Tibial nerve (tissue), 4 donors: ENCODE data around the gene TSPAN13. TPM values are rescaled to one million over a fixed set of nuclear protein-coding genes. Genes with fewer than 3 reads are reported as not detected.

Source experiments
- DNase-seq, 2 donors: peaks; one replicate each; pipeline ENCODE4 v3.0.0-alpha.2; 2019; ENCODE audit warnings: low spot score in 2 of 2
- H3K27ac ChIP-seq, 4 donors: fragments of 200-600 bp; sonication (generic) in 3 of 4; one replicate each; pipeline ENCODE4 v1.5.1; 2017 to 2019; ENCODE audit warnings: mild to moderate bottlenecking in 1 of 4
- H3K27me3 ChIP-seq, 2 donors: fragments of 200-600 bp; sonication (generic) in 1 of 2; one replicate each; pipeline versions ENCODE4 v1.5.1 to v1.6.0; 2017 to 2019
- H3K36me3 ChIP-seq, 3 donors: fragments of 200-600 bp; sonication (generic); one replicate each; pipeline ENCODE4 v1.5.1; 2018 to 2019
- H3K4me1 ChIP-seq, 4 donors: fragments of 200-600 bp; sonication (generic) in 3 of 4; one replicate each; pipeline ENCODE4 v1.5.1; 2017 to 2019
- H3K4me3 ChIP-seq, 4 donors: fragments of 200-600 bp; sonication (generic) in 3 of 4; one replicate each; pipeline ENCODE4 v1.5.1; 2017 to 2019; ENCODE audit warnings: mild to moderate bottlenecking in 1 of 4, moderate library complexity in 1 of 4
- H3K9me3 ChIP-seq, 4 donors: fragments of 200-600 bp; sonication (generic) in 3 of 4; one replicate each; pipeline ENCODE4 v1.5.1; 2017 to 2019
- EP300 ChIP-seq, 2 donors: sonication (generic); formaldehyde crosslinking; IDR thresholded peaks; one replicate each; pipeline ENCODE4 v1.6.1; 2017; ENCODE audit warnings: antibody characterized with exemption in 2 of 2, mild to moderate bottlenecking in 1 of 2
- POLR2A ChIP-seq, 2 donors: fragments of 450-650 bp; IDR thresholded peaks; one replicate each; pipeline ENCODE4 v1.6.1; 2017; ENCODE audit warnings: antibody characterized with exemption in 2 of 2, mild to moderate bottlenecking in 2 of 2, moderate library complexity in 2 of 2
- WGBS, 2 donors: methylation state at CpG; one replicate each; pipeline ENCODE4 v1.1.5; 2018; 5-methylcytosine and 5-hydroxymethylcytosine counted together
- total RNA-seq, 4 donors: library from RNA; depleted of rRNA; stranded (reverse); fragments of >200 nt; gene quantifications; one replicate each; pipeline ENCODE4 v1.1.0, GENCODE V29; 2016
- TF ChIP-seq, protein P1 (sequence below), 5 experiments: fragments of 200-600 bp in 3 of 5; fragments of 450-650 bp in 2 of 5; sonication (generic) in 3 of 5; IDR thresholded peaks; one replicate each; pipeline ENCODE4 v1.5.1; 2016 to 2019; ENCODE audit warnings: antibody characterized with exemption in 5 of 5, mild to moderate bottlenecking in 3 of 5, moderate library complexity in 2 of 5

TSPAN13 gene
- total RNA-seq, 4 donors from 2014 or later, result 6.9 to 11.7 (median 9.0) TPM

DNA sequence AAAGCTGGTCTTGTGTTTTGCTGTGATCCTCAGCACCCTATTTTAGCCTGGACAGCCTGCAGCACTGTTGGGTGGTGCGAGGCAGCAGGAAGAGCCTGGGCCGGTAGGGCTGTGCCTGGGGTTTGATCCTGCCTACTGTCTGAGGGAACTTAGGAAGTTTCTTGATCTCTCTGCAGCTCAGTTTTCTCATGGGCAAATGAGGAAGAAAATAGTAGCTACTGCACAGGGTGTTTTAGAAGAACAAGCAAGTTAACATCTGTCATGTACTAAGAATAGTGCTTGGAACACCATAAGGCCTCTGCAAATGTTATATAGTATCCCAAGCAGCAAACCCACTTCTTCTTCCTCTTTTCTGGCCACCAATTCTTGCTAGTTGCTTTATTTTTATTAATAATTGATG, 63.3 kb downstream of the TSPAN13 start:
- Histone ChIP-seq H3K4me3 (no peak overlapping the region), H3K4me1 (peaks cover 0 to 19% (median 2%) of the 10 kb centered on the region in 4 donors), H3K27me3 (no peaks in the 10 kb centered on the region), H3K9me3 (no peaks in the 10 kb centered on the region), H3K36me3 (no peaks in the 10 kb centered on the region), H3K27ac (peak overlapping the region in 1 of 4 donors; percentile 36)
- DNase-seq, result no peak
- WGBS, 2 donors, result 57 to 82% methylated on average over 2 of the region's 2 CpGs
- no peak for TF ChIP-seq POLR2A (IDR thresholded peaks at IDR 0.05)
- peak in 1 of 2 donors; percentile 33 for TF ChIP-seq EP300 (IDR thresholded peaks at IDR 0.05)

DNA sequence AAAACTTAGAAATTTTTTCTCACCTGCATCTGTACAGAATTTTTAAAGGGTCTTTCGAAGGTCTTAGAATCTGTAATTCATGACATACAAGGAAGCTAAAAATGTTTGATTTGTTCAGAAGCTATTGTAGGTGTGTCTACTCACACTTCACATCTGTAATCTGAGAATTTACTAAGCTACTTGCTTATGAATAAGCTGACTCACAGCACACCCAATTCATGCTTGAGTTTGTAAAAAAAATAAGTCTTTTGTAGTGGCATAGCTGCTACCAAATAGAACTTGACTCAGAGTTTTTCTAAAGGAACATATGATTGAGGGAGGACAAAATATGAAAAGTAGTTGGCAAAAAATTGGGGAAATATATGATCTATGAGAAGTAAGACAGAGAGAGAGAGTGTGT, 64.0 kb downstream of the TSPAN13 start:
- TF ChIP-seq, protein P1, sequence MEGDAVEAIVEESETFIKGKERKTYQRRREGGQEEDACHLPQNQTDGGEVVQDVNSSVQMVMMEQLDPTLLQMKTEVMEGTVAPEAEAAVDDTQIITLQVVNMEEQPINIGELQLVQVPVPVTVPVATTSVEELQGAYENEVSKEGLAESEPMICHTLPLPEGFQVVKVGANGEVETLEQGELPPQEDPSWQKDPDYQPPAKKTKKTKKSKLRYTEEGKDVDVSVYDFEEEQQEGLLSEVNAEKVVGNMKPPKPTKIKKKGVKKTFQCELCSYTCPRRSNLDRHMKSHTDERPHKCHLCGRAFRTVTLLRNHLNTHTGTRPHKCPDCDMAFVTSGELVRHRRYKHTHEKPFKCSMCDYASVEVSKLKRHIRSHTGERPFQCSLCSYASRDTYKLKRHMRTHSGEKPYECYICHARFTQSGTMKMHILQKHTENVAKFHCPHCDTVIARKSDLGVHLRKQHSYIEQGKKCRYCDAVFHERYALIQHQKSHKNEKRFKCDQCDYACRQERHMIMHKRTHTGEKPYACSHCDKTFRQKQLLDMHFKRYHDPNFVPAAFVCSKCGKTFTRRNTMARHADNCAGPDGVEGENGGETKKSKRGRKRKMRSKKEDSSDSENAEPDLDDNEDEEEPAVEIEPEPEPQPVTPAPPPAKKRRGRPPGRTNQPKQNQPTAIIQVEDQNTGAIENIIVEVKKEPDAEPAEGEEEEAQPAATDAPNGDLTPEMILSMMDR (IDR thresholded peaks at IDR 0.05), result no peak
- TF ChIP-seq EP300 (IDR thresholded peaks at IDR 0.05) (no peak), POLR2A (IDR thresholded peaks at IDR 0.05) (no peak)
- Histone ChIP-seq H3K9me3 (no peaks in the 10 kb centered on the region), H3K4me1 (peaks cover 0 to 16% (median 2%) of the 10 kb centered on the region in 4 donors), H3K27me3 (no peaks in the 10 kb centered on the region), H3K4me3 (no peak overlapping the region), H3K27ac (no peak overlapping the region), H3K36me3 (no peaks in the 10 kb centered on the region)
- 84 to 89% methylated on average over 1 of the region's 1 CpG for WGBS, 2 donors
- DNase-seq, result no peak

DNA sequence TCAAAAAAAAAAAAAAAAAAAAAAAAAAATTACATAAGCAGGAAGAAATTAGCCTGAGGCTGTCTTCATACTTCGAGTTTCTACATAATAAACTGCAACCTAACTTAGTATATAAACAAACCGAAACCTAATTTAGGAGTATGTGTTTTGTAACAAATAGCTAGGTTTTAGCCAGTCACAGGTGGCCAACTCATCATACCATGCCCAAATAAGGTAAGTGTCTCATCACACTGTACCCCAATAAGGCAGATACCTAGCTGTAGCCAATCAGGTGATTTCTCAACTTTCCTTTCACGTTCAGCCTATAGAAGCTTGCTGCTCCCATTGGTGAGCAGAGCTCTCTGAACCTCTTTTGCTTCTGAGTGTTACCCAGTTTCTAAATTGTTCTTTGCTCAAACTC, 65.2 kb downstream of the TSPAN13 start:
- H3K9me3 ChIP-seq, result no peaks in the 10 kb centered on the region
- 83 to 85% methylated on average over 3 of the region's 3 CpGs for WGBS, 2 donors
- TF ChIP-seq EP300 (IDR thresholded peaks at IDR 0.05) (no peak), POLR2A (IDR thresholded peaks at IDR 0.05) (no peak)
- TF ChIP-seq, protein P1 (IDR thresholded peaks at IDR 0.05), result no peak
- peaks cover 0 to 6% (median 2%) of the 10 kb centered on the region in 4 donors for H3K4me1 ChIP-seq
- no peak for DNase-seq
- H3K27me3 ChIP-seq, result no peaks in the 10 kb centered on the region
- no peak overlapping the region for H3K4me3 ChIP-seq
- H3K36me3 ChIP-seq, result no peaks in the 10 kb centered on the region
- H3K27ac ChIP-seq, result no peak overlapping the region

DNA sequence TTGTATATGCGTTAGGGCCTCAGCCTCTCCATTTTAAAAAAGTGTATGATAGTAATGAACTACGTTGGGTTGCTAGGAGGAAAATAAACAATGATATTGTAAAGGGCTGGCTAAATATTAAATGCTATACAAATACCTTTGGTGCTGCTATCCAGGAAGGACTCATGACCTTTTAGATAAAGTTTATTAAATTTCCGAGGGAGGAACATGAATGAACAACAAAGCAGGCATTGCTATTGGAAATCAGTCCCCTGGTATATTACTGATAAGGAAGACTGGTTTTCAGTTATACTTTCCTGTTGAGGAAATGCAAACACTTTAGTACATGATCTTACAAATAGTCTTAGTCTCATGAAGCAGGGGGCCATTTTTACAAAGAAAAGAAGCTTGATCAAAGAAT, 68.5 kb downstream of the TSPAN13 start:
- Histone ChIP-seq H3K4me1 (peaks cover 0 to 6% (median 0%) of the 10 kb centered on the region in 4 donors), H3K4me3 (no peak overlapping the region), H3K36me3 (no peaks in the 10 kb centered on the region), H3K27ac (no peak overlapping the region), H3K27me3 (no peaks in the 10 kb centered on the region), H3K9me3 (no peaks in the 10 kb centered on the region)
- 61 to 67% methylated on average over 3 of the region's 3 CpGs for WGBS, 2 donors
- TF ChIP-seq EP300 (IDR thresholded peaks at IDR 0.05), result no peak
- TF ChIP-seq POLR2A (IDR thresholded peaks at IDR 0.05), result no peak
- TF ChIP-seq, protein P1 (IDR thresholded peaks at IDR 0.05), result no peak
- no peak for DNase-seq

DNA sequence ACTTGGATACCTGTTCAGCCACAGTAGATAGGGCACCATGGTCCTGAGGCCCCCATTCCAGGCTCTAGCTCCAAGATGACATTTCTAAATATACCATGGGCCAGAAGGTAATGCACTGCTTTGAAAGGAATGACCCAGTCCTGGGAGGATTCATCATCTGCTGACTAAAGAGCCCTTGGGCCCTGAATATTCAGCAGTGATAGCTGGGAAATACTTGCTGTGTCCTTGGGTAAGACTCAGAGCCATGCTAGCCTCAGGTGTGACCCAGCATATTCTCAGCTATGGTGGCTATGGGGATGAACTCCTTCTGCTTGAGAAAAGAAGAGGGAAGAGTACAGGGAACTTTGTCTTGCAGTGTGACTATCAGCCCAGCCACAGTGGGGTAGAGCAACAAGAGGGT, 72.5 kb downstream of the TSPAN13 start:
- Histone ChIP-seq H3K4me3 (no peak overlapping the region), H3K36me3 (no peaks in the 10 kb centered on the region), H3K27ac (no peak overlapping the region), H3K4me1 (no peaks in the 10 kb centered on the region), H3K27me3 (no peaks in the 10 kb centered on the region), H3K9me3 (peaks cover 0 to 6% (median 0%) of the 10 kb centered on the region in 4 donors)
- TF ChIP-seq, protein P1 (IDR thresholded peaks at IDR 0.05), result no peak
- no peak for TF ChIP-seq POLR2A (IDR thresholded peaks at IDR 0.05)
- TF ChIP-seq EP300 (IDR thresholded peaks at IDR 0.05), result no peak
- no peak for DNase-seq

DNA sequence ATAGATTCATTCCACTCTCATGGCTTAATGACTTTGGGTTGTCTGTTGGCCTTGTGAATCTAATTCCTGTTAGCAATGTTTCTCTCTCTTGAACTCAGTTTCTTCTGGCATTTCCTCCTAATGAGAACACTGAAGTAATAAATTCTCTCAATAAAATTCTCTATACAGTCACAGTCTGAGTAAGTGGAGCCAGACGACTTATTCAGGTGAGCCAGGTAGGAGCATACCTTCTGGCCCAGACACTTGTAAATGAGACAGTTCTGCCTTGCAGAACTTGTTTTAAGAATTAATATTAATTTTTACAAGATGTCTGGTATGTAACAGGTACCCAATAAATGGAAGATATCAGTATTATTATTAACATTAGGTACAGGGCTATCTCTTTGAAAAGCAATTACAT, 79.8 kb downstream of the TSPAN13 start:
- peaks cover 0 to 5% (median 0%) of the 10 kb centered on the region in 4 donors for H3K9me3 ChIP-seq
- no peak overlapping the region for H3K27ac ChIP-seq
- no peak overlapping the region for H3K4me3 ChIP-seq
- no peaks in the 10 kb centered on the region for H3K27me3 ChIP-seq
- no peaks in the 10 kb centered on the region for H3K4me1 ChIP-seq
- DNase-seq, result no peak
- TF ChIP-seq, protein P1 (IDR thresholded peaks at IDR 0.05), result no peak
- no peak for TF ChIP-seq EP300 (IDR thresholded peaks at IDR 0.05)
- no peak for TF ChIP-seq POLR2A (IDR thresholded peaks at IDR 0.05)
- WGBS, 2 donors, result 83 to 90% methylated on average over 1 of the region's 1 CpG
- no peaks in the 10 kb centered on the region for H3K36me3 ChIP-seq
